DND-41 (cell line): ENCODE results near the gene SIAH1.
"Not testable (repeated sequence)": the region's sequence is repeated elsewhere in the genome, so short reads cannot be mapped to it uniquely, and the experiment has no call there.

Experiments
- ATAC-seq: fragments of 200-7000 bp; cut with Tn5 transposase; 3 replicates; pipeline ENCODE4 v1.9.1; 2021; ENCODE audit warnings: low read depth; ENCODE audit not compliant: insufficient read depth
- DNase-seq: peaks from one replicate; pipeline ENCODE4 v3.0.0-alpha.2; 2020
- H2AFZ ChIP-seq: 2 replicates; pipeline ENCODE4 v1.6.0; 2012; ENCODE audit warnings: low read depth, low read length
- H3K27ac ChIP-seq: 2 replicates; pipeline ENCODE4 v1.5.1; 2012; ENCODE audit warnings: low read length, inconsistent platforms
- H3K27me3 ChIP-seq: fragments of 200-600 bp; sonication (generic); 2 replicates; pipeline ENCODE4 v1.6.0; 2012; ENCODE audit warnings: low read length, mild to moderate bottlenecking, inconsistent platforms; ENCODE audit not compliant: insufficient read depth, poor library complexity
- H3K36me3 ChIP-seq: 2 replicates; pipeline ENCODE4 v1.5.1; 2012; ENCODE audit warnings: low read length, inconsistent platforms; ENCODE audit not compliant: insufficient read depth
- H3K4me1 ChIP-seq: 2 replicates; pipeline ENCODE4 v1.5.1; 2012; ENCODE audit warnings: mild to moderate bottlenecking, low read length; ENCODE audit not compliant: insufficient read depth
- H3K4me2 ChIP-seq: 2 replicates; pipeline ENCODE4 v1.6.0; 2012; ENCODE audit warnings: mild to moderate bottlenecking, moderate library complexity, low read length, inconsistent platforms; ENCODE audit not compliant: insufficient read depth
- H3K4me3 ChIP-seq, 2 experiments: fragments of 200-600 bp in 1 of 2; shearing (Covaris generic) in 1 of 2; 2 replicates each; pipeline ENCODE4 v1.5.1; 2012 to 2016; ENCODE audit warnings: inconsistent platforms in 2 of 2, low read length in 2 of 2, mild to moderate bottlenecking in 2 of 2, low read depth in 1 of 2, moderate library complexity in 1 of 2
- H3K79me2 ChIP-seq: 2 replicates; pipeline ENCODE4 v1.6.0; 2012; ENCODE audit warnings: low read length, inconsistent platforms; ENCODE audit not compliant: insufficient read depth
- H3K9ac ChIP-seq: 2 replicates; pipeline ENCODE4 v1.6.0; 2012; ENCODE audit warnings: low read depth, mild to moderate bottlenecking, inconsistent platforms, low read length, moderate library complexity
- H3K9me3 ChIP-seq: 2 replicates; pipeline ENCODE4 v1.5.1; 2012; ENCODE audit warnings: low read length, moderate library complexity, mild to moderate bottlenecking, inconsistent platforms; ENCODE audit not compliant: insufficient read depth, severe bottlenecking
- H4K20me1 ChIP-seq: 2 replicates; pipeline ENCODE4 v1.6.0; 2012; ENCODE audit warnings: low read length; ENCODE audit not compliant: insufficient read depth
- CTCF ChIP-seq: IDR thresholded peaks from 2 replicates; pipeline ENCODE4 v1.5.1; 2012; ENCODE audit warnings: borderline replicate concordance, low read length, moderate library complexity, mild to moderate bottlenecking; ENCODE audit not compliant: poor library complexity, severe bottlenecking; ENCODE audit errors: extremely low read depth
- EZH2 ChIP-seq: IDR thresholded peaks from 3 replicates; pipeline ENCODE4 v1.6.1; 2012; ENCODE audit warnings: borderline replicate concordance, low read depth, mild to moderate bottlenecking, moderate library complexity, low read length, inconsistent platforms; ENCODE audit not compliant: severe bottlenecking

SIAH1 gene

GRCh38 chr16:48408688-48409087 lies 23.5 kb upstream of the SIAH1 start:
- Histone ChIP-seq H3K27ac (no peak overlapping the region), H3K36me3 (no peaks in the 10 kb centered on the region), H3K9me3 (no peaks in the 10 kb centered on the region), H3K4me1 (no peaks in the 10 kb centered on the region), H3K9ac (no peak overlapping the region), H4K20me1 (no peaks in the 10 kb centered on the region), H3K4me2 (no peak overlapping the region), H3K4me3 (no peak overlapping the region), H3K27me3 (no peaks in the 10 kb centered on the region), H3K79me2 (no peaks in the 10 kb centered on the region), H2AFZ (no peak overlapping the region)
- no peak for TF ChIP-seq CTCF
- TF ChIP-seq EZH2 = no peak
- ATAC-seq = no peak
- no peak for DNase-seq

- no peak overlapping the region for H3K4me2 ChIP-seq
These were observed 20.7 kb upstream of the SIAH1 start for GRCh38 chr16:48405907-48406306.

GRCh38 chr16:48405153-48405552 lies 19.9 kb upstream of the SIAH1 start:
- DNase-seq = no peak
- no peaks in the 10 kb centered on the region for H3K4me1 ChIP-seq
- H3K27ac ChIP-seq = no peak overlapping the region
- H3K9me3 ChIP-seq = no peaks in the 10 kb centered on the region
- no peak overlapping the region for H3K9ac ChIP-seq
- H3K36me3 ChIP-seq = no peaks in the 10 kb centered on the region
- no peak overlapping the region for H2AFZ ChIP-seq
- no peak for ATAC-seq
- H3K4me2 ChIP-seq = no peak overlapping the region
- no peaks in the 10 kb centered on the region for H4K20me1 ChIP-seq
- TF ChIP-seq CTCF (no peak), EZH2 (no peak)
- no peaks in the 10 kb centered on the region for H3K79me2 ChIP-seq
- H3K4me3 ChIP-seq = no peak overlapping the region
- no peaks in the 10 kb centered on the region for H3K27me3 ChIP-seq

More at GRCh38 chr16:48405907-48406306, 20.7 kb upstream of the SIAH1 start:
- H2AFZ ChIP-seq = no peak overlapping the region
- H3K27ac ChIP-seq = no peak overlapping the region
- no peak overlapping the region for H3K9ac ChIP-seq
- H3K9me3 ChIP-seq = no peaks in the 10 kb centered on the region
- H3K36me3 ChIP-seq = no peaks in the 10 kb centered on the region
- H3K79me2 ChIP-seq = no peaks in the 10 kb centered on the region
- H3K27me3 ChIP-seq = no peaks in the 10 kb centered on the region
- TF ChIP-seq EZH2 (no peak), CTCF (no peak)
- H4K20me1 ChIP-seq = no peaks in the 10 kb centered on the region
- H3K4me3 ChIP-seq = no peak overlapping the region
- DNase-seq (no peak), ATAC-seq (no peak)
- H3K4me1 ChIP-seq = no peaks in the 10 kb centered on the region

GRCh38 chr16:48402547-48402946 lies 17.3 kb upstream of the SIAH1 start:
- not testable (repeated sequence) for H3K27ac ChIP-seq, DNase-seq, H3K36me3 ChIP-seq, H3K4me1 ChIP-seq, H3K9me3 ChIP-seq, H3K9ac ChIP-seq, H3K4me3 ChIP-seq, H2AFZ ChIP-seq, H3K27me3 ChIP-seq, H3K79me2 ChIP-seq, H3K4me2 ChIP-seq, H4K20me1 ChIP-seq, ATAC-seq
